Measurements from ENCODE around the gene DEFB129.

- TF ChIP-seq, protein P1, sequence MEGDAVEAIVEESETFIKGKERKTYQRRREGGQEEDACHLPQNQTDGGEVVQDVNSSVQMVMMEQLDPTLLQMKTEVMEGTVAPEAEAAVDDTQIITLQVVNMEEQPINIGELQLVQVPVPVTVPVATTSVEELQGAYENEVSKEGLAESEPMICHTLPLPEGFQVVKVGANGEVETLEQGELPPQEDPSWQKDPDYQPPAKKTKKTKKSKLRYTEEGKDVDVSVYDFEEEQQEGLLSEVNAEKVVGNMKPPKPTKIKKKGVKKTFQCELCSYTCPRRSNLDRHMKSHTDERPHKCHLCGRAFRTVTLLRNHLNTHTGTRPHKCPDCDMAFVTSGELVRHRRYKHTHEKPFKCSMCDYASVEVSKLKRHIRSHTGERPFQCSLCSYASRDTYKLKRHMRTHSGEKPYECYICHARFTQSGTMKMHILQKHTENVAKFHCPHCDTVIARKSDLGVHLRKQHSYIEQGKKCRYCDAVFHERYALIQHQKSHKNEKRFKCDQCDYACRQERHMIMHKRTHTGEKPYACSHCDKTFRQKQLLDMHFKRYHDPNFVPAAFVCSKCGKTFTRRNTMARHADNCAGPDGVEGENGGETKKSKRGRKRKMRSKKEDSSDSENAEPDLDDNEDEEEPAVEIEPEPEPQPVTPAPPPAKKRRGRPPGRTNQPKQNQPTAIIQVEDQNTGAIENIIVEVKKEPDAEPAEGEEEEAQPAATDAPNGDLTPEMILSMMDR (IDR thresholded peaks at IDR 0.05) = no peak
- TF ChIP-seq POLR2A (IDR thresholded peaks at IDR 0.05) = no peak
These were observed 48.7 kb downstream of the DEFB129 start for GRCh38 chr20:275791-276190.
